ENCODE measurements around the gene TAF3.

- TF ChIP-seq CTCF (IDR thresholded peaks at IDR 0.05): no peak
- no peak for TF ChIP-seq EZH2 (IDR thresholded peaks at IDR 0.05)
- TF ChIP-seq EZH2phosphoT487 (IDR thresholded peaks at IDR 0.05): no peak
Measured at GRCh38 chr10:8017277-8017676, 199.0 kb downstream of the TAF3 start.

Data from neural progenitor cell (in vitro differentiated cells).